Osteoblast (primary cell): ENCODE results near the gene SPEG. TPM values are rescaled to one million over a fixed set of nuclear protein-coding genes. Genes with fewer than 3 reads are reported as not detected.
A peak's percentile ranks its signal among the peaks of the same experiment; 100 is the strongest.

ENCODE experiments used
- DNase-seq: peaks from one replicate; pipeline ENCODE4 v3.0.0; 2011; ENCODE audit warnings: low spot score, mixed read lengths; ENCODE audit not compliant: insufficient read length; ENCODE audit errors: missing footprints
- H2AFZ ChIP-seq: 2 replicates; pipeline ENCODE4 v1.6.0; 2011; ENCODE audit warnings: mild to moderate bottlenecking, low read length
- H3K27ac ChIP-seq: 2 replicates; pipeline ENCODE4 v1.5.1; 2011; ENCODE audit warnings: mild to moderate bottlenecking, low read depth, low read length, moderate library complexity
- H3K27me3 ChIP-seq: 2 replicates; pipeline ENCODE4 v1.6.0; 2012; ENCODE audit warnings: mild to moderate bottlenecking, control low read depth, inconsistent platforms, low read length, moderate library complexity; ENCODE audit not compliant: insufficient read depth
- H3K36me3 ChIP-seq: 2 replicates; pipeline ENCODE4 v1.5.1; 2011; ENCODE audit warnings: mild to moderate bottlenecking, low read length, control low read depth, moderate library complexity; ENCODE audit not compliant: insufficient read depth
- H3K4me1 ChIP-seq: 2 replicates; pipeline ENCODE4 v1.5.1; 2011; ENCODE audit warnings: mild to moderate bottlenecking, low read length, control low read depth, moderate library complexity; ENCODE audit not compliant: insufficient read depth
- H3K4me2 ChIP-seq: 2 replicates; pipeline ENCODE4 v1.6.0; 2011; ENCODE audit warnings: mild to moderate bottlenecking, low read length; ENCODE audit not compliant: insufficient read depth
- H3K4me3 ChIP-seq: fragments of 200-600 bp; sonication (generic); 3 replicates; pipeline ENCODE4 v1.5.1; 2012; ENCODE audit warnings: mild to moderate bottlenecking, low read length, inconsistent platforms; ENCODE audit not compliant: insufficient read depth
- H3K79me2 ChIP-seq: 2 replicates; pipeline ENCODE4 v1.6.0; 2012; ENCODE audit warnings: mild to moderate bottlenecking, low read length, control low read depth, inconsistent platforms; ENCODE audit not compliant: insufficient read depth
- H3K9me3 ChIP-seq: 2 replicates; pipeline ENCODE4 v1.5.1; 2011; ENCODE audit warnings: low read depth, low read length, control low read depth
- H4K20me1 ChIP-seq: 2 replicates; pipeline ENCODE4 v1.6.0; 2012; ENCODE audit warnings: mild to moderate bottlenecking, low read length, control low read depth; ENCODE audit not compliant: insufficient read depth
- CTCF ChIP-seq: IDR thresholded peaks from 2 replicates; pipeline ENCODE4 v1.5.1; 2011; ENCODE audit warnings: mild to moderate bottlenecking, low read depth, low read length, moderate library complexity; ENCODE audit errors: extremely low read depth
- total RNA-seq: library from RNA; depleted of rRNA; stranded (reverse); fragments of >200 nt; gene quantifications from 2 replicates; pipeline ENCODE4 v1.2.3, GENCODE V29; 2012

Gene SPEG
- total RNA-seq, 1 donor = 26.4 TPM

GRCh38 chr2:219457784-219458369, 23.2 kb downstream of the SPEG start:
- TF ChIP-seq CTCF = no peak
- DNase-seq = no peak
- peaks cover 44% of the 10 kb centered on the region for H3K4me1 ChIP-seq

GRCh38 chr2:219458996-219459395, 24.4 kb downstream of the SPEG start:
- Histone ChIP-seq H3K9me3 (no peaks in the 10 kb centered on the region), H2AFZ (no peak overlapping the region), H3K27me3 (no peaks in the 10 kb centered on the region), H3K79me2 (no peaks in the 10 kb centered on the region), H3K4me1 (peaks cover 33% of the 10 kb centered on the region), H3K4me3 (no peak overlapping the region), H3K4me2 (no peak overlapping the region), H3K27ac (no peak overlapping the region), H3K36me3 (peaks cover 47% of the 10 kb centered on the region), H4K20me1 (no peaks in the 10 kb centered on the region)
- DNase-seq = no peak
- TF ChIP-seq CTCF = no peak

More at GRCh38 chr2:219457784-219458369, 23.2 kb downstream of the SPEG start:
- Histone ChIP-seq H3K27me3 (no peaks in the 10 kb centered on the region), H3K79me2 (no peaks in the 10 kb centered on the region), H3K4me3 (no peak overlapping the region), H3K9me3 (no peaks in the 10 kb centered on the region), H4K20me1 (no peaks in the 10 kb centered on the region), H3K27ac (no peak overlapping the region), H3K36me3 (peaks cover 39% of the 10 kb centered on the region), H3K4me2 (no peak overlapping the region), H2AFZ (no peak overlapping the region)

- peak overlapping the region; percentile 56 for H3K4me2 ChIP-seq
- no peaks in the 10 kb centered on the region for H3K27me3 ChIP-seq
- H4K20me1 ChIP-seq = no peaks in the 10 kb centered on the region
- peak overlapping the region; percentile 9 for H3K4me3 ChIP-seq
- DNase-seq = peak; percentile 96
- peaks cover 27% of the 10 kb centered on the region for H3K4me1 ChIP-seq
- peak; percentile 90 for TF ChIP-seq CTCF
- H3K9me3 ChIP-seq = no peaks in the 10 kb centered on the region
- H2AFZ ChIP-seq = no peak overlapping the region
- no peaks in the 10 kb centered on the region for H3K79me2 ChIP-seq
- H3K27ac ChIP-seq = peak overlapping the region; percentile 71
- peaks cover 49% of the 10 kb centered on the region for H3K36me3 ChIP-seq
Observed at GRCh38 chr2:219459460-219460311, 25.0 kb downstream of the SPEG start.

- H3K4me2 ChIP-seq = peak overlapping the region; percentile 56
- H2AFZ ChIP-seq = no peak overlapping the region
Observed at GRCh38 chr2:219460424-219460926, 25.8 kb downstream of the SPEG start.

More at GRCh38 chr2:219460424-219460926, 25.8 kb downstream of the SPEG start:
- TF ChIP-seq CTCF = no peak
- Histone ChIP-seq H3K79me2 (no peaks in the 10 kb centered on the region), H3K4me3 (peak overlapping the region; percentile 9), H4K20me1 (no peaks in the 10 kb centered on the region), H3K9me3 (no peaks in the 10 kb centered on the region), H3K27me3 (no peaks in the 10 kb centered on the region), H3K36me3 (peaks cover 49% of the 10 kb centered on the region), H3K27ac (peak overlapping the region; percentile 71), H3K4me1 (peaks cover 27% of the 10 kb centered on the region)
- peak; percentile 99 for DNase-seq
